ENCODE measurements around the gene FBXO46. TPM values are rescaled to one million over a fixed set of nuclear protein-coding genes. Genes with fewer than 3 reads are reported as not detected.

Gene FBXO46
- total and polyA plus RNA-seq, 2 donors (not counting 1 experiment from before 2014, with no cell fraction given) = 19.9 to 44.5 TPM

DNA sequence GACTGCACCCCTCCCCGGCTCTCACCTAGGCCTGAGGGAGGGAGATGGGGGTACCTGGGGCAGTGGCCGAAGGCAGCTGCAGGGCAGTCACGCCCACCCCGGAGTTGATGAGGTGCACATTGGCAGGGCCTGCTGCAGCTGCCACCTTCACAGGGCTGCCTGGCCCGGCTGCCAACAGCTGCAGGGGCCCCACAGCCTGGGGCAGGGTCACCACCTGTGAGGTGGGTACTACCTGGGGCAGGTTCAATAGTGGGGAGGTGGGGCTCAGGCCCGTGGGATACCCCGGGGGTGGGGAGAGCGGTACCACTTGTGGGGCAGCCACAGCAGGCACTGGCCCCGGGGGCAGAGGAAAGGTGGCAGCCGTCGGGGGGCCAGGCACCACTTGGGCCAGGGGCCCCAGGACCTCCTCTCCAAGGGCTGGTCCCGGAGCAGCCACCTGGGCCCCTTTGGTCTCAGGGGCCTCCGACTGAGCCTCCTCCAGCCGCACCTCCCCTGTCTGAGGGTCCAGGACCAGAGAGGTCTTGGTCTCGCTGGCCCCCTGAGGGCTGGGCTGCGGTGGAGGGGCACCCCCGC, 35.7 kb upstream of the FBXO46 start:
- ChIA-PET POLR2A (no interaction called here), CTCF (no interaction called here)
- H3K27ac ChIP-seq (ENCODE audit: low read length in 2 of 2) = no peak overlapping the region
- peaks cover 0 to 3% (median 0%) of the 10 kb centered on the region in 3 donors for H3K9me3 ChIP-seq (ENCODE audit: control extremely low read depth in 1 of 3, control insufficient read depth in 2 of 3, insufficient read depth in 1 of 3, low read length in 2 of 3)
- H3K9me3 Mint-ChIP-seq (ENCODE audit: insufficient read depth) = no peaks in the 10 kb centered on the region
- no peak overlapping the region for H3K27ac Mint-ChIP-seq
- no peaks in the 10 kb centered on the region for H3K36me3 ChIP-seq (replicated peaks in 1 of 2; ENCODE audit: control extremely low read depth in 1 of 2, control insufficient read depth in 1 of 2, extremely low read depth in 1 of 2, insufficient read depth in 2 of 2, low read length in 1 of 2)
- intact Hi-C loops (cut with micrococcal nuclease) = no loop called here
- H3K9ac ChIP-seq (ENCODE audit: low read length) = no peak overlapping the region
- peaks cover 18% of the 10 kb centered on the region for H3K4me1 Mint-ChIP-seq
- no peak overlapping the region for H2AFZ ChIP-seq (ENCODE audit: insufficient read depth, low read depth, low read length, poor library complexity, severe bottlenecking)
- peaks cover 0 to 43% (median 8%) of the 10 kb centered on the region in 4 experiments for H3K27me3 ChIP-seq (replicated peaks in 1 of 4; ENCODE audit: control extremely low read depth in 1 of 4, control insufficient read depth in 3 of 4, insufficient read depth in 4 of 4, low read length in 3 of 4)
- no peak overlapping the region for H3K4me3 ChIP-seq (ENCODE audit: control extremely low read depth in 1 of 5, extremely low read depth in 1 of 5, insufficient read depth in 1 of 5, low read depth in 2 of 5, low read length in 4 of 5)
- no peak overlapping the region for H3K4me3 Mint-ChIP-seq
- no peaks in the 10 kb centered on the region for H3K79me2 ChIP-seq (ENCODE audit: control insufficient read depth, insufficient read depth, low read length)
- DNase-seq = no peak
- H4K20me1 ChIP-seq (ENCODE audit: control insufficient read depth, insufficient read depth, low read length, poor library complexity, severe bottlenecking) = no peaks in the 10 kb centered on the region
- 94% methylated on average over 14 of the region's 17 CpGs for WGBS (ENCODE audit: insufficient coverage)
- H3K27me3 Mint-ChIP-seq = peaks cover 10% of the 10 kb centered on the region
- H3K4me1 ChIP-seq (ENCODE audit: control insufficient read depth in 2 of 2, insufficient read depth in 2 of 2, low read length in 2 of 2) = peaks cover 12 to 29% of the 10 kb centered on the region in 2 donors
- no peak for ATAC-seq (ENCODE audit: low read depth)
- no peak overlapping the region for H3K4me2 ChIP-seq (replicated peaks; ENCODE audit: low read depth, low read length, poor library complexity, severe bottlenecking)
- no peak for TF ChIP-seq EZH2 (IDR thresholded peaks at IDR 0.05; ENCODE audit: borderline replicate concordance, insufficient read depth, low read depth, low read length, poor library complexity, severe bottlenecking)
- TF ChIP-seq, protein P1, sequence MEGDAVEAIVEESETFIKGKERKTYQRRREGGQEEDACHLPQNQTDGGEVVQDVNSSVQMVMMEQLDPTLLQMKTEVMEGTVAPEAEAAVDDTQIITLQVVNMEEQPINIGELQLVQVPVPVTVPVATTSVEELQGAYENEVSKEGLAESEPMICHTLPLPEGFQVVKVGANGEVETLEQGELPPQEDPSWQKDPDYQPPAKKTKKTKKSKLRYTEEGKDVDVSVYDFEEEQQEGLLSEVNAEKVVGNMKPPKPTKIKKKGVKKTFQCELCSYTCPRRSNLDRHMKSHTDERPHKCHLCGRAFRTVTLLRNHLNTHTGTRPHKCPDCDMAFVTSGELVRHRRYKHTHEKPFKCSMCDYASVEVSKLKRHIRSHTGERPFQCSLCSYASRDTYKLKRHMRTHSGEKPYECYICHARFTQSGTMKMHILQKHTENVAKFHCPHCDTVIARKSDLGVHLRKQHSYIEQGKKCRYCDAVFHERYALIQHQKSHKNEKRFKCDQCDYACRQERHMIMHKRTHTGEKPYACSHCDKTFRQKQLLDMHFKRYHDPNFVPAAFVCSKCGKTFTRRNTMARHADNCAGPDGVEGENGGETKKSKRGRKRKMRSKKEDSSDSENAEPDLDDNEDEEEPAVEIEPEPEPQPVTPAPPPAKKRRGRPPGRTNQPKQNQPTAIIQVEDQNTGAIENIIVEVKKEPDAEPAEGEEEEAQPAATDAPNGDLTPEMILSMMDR (IDR thresholded peaks at IDR 0.05) = no peak

DNA sequence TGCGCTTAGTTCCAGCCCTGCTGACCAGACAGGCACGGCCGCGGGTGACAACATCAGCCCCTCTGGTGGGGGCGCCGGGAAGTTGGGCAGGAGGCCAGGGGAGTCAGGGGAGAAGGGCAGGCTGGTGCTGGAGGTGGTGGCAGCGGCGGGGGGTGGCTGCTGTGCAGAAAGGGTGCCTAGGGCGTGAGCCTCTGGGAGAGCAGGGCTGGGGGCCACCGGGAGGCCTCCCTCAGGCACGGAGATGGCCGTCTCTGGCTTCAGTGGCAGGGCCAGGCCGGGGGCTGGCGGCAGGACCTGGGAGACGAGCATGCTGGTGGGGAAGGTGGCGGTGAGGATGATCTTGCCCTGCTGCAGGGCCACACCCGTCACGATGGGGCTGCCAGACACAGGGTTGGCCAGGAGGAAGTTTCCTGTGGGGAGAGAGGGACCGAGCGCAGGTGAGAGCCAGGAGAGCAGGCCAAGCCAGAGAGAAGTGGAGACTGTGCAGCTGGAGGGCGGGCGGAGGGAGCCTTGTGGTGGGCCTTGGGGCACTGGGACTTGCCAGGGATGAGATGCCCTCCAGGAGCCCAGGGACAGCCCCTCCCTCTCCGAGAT, 35.1 kb upstream of the FBXO46 start:
- Histone ChIP-seq H3K27ac (ENCODE audit: low read length in 2 of 2) (no peak overlapping the region), H2AFZ (ENCODE audit: insufficient read depth, low read depth, low read length, poor library complexity, severe bottlenecking) (no peak overlapping the region), H3K4me2 (replicated peaks; ENCODE audit: low read depth, low read length, poor library complexity, severe bottlenecking) (no peak overlapping the region), H3K27me3 (replicated peaks in 1 of 4; ENCODE audit: control extremely low read depth in 1 of 4, control insufficient read depth in 3 of 4, insufficient read depth in 4 of 4, low read length in 3 of 4) (peaks cover 0 to 44% (median 8%) of the 10 kb centered on the region in 4 experiments), H3K36me3 (replicated peaks in 1 of 2; ENCODE audit: control extremely low read depth in 1 of 2, control insufficient read depth in 1 of 2, extremely low read depth in 1 of 2, insufficient read depth in 2 of 2, low read length in 1 of 2) (no peaks in the 10 kb centered on the region), H3K9me3 (ENCODE audit: control extremely low read depth in 1 of 3, control insufficient read depth in 2 of 3, insufficient read depth in 1 of 3, low read length in 2 of 3) (peaks cover 0 to 3% (median 0%) of the 10 kb centered on the region in 3 donors), H4K20me1 (ENCODE audit: control insufficient read depth, insufficient read depth, low read length, poor library complexity, severe bottlenecking) (no peaks in the 10 kb centered on the region), H3K4me3 (ENCODE audit: control extremely low read depth in 1 of 5, extremely low read depth in 1 of 5, insufficient read depth in 1 of 5, low read depth in 2 of 5, low read length in 4 of 5) (no peak overlapping the region), H3K4me1 (ENCODE audit: control insufficient read depth in 2 of 2, insufficient read depth in 2 of 2, low read length in 2 of 2) (peaks cover 10 to 24% of the 10 kb centered on the region in 2 donors), H3K9ac (ENCODE audit: low read length) (no peak overlapping the region), H3K79me2 (ENCODE audit: control insufficient read depth, insufficient read depth, low read length) (no peaks in the 10 kb centered on the region)
- TF ChIP-seq, protein P1 (IDR thresholded peaks at IDR 0.05) = no peak
- no peak for TF ChIP-seq EZH2 (IDR thresholded peaks at IDR 0.05; ENCODE audit: borderline replicate concordance, insufficient read depth, low read depth, low read length, poor library complexity, severe bottlenecking)
- Mint-ChIP-seq H3K27ac (no peak overlapping the region), H3K4me3 (no peak overlapping the region), H3K9me3 (ENCODE audit: insufficient read depth) (no peaks in the 10 kb centered on the region), H3K27me3 (peaks cover 10% of the 10 kb centered on the region), H3K4me1 (peaks cover 14% of the 10 kb centered on the region)
- POLR2A ChIA-PET = no interaction called here
- ATAC-seq (ENCODE audit: low read depth) (no peak), DNase-seq (no peak)
- 92% methylated on average over 23 of the region's 23 CpGs for WGBS (ENCODE audit: insufficient coverage)
- CTCF ChIA-PET = no interaction called here
- intact Hi-C loops (cut with micrococcal nuclease) = no loop called here
